HepG2 (cell line): ENCODE measurements around the gene XRCC3. TPM values are rescaled to one million over a fixed set of nuclear protein-coding genes. Genes with fewer than 3 reads are reported as not detected.

Source experiments
- ATAC-seq: fragments of 200-7000 bp; cut with Tn5 transposase; 3 replicates; pipeline ENCODE4 v1.9.1; 2020; ENCODE audit warnings: mild to moderate bottlenecking, moderate library complexity
- BruUV-seq: library from RNA; stranded (reverse); fragments of 400-500 nt; replicated peaks from 2 replicates; lab custom pipeline; 2021; lab: Mats Ljungman, UMichigan
- CTCF ChIA-PET: fragments of 300-600 bp; formaldehyde crosslinking; extraction: SDS; loops from one replicate; lab custom pipeline; 2021; ENCODE audit warnings: low total read pairs, inconsistent platforms, low intra/inter-chr PET ratio; lab: Yijun Ruan, JAX
- POLR2A ChIA-PET: fragments of 350-600 bp; sonication (Branson Sonifier 250); formaldehyde crosslinking; loops from one replicate; lab custom pipeline; 2020; ENCODE audit warnings: antibody characterized with exemption, inconsistent platforms; lab: Yijun Ruan, JAX
- DNase-seq: peaks from one replicate; pipeline ENCODE4 v3.0.0-alpha.2; 2015; ENCODE audit warnings: low spot score
- FAIRE-seq: peaks from 3 replicates; lab custom pipeline; 2011; peaks lifted over from hg19 to GRCh38; lab: Jason Lieb, UNC
- H2AFZ ChIP-seq: one replicate; pipeline ENCODE4 v1.6.1; 2011; ENCODE audit warnings: low read length, inconsistent platforms
- H3K27ac ChIP-seq: fragments of 300-600 bp; 3 replicates; pipeline ENCODE4 v1.8.0; 2011; ENCODE audit warnings: mixed run types, mild to moderate bottlenecking, mixed read lengths, low read length, inconsistent platforms; ENCODE audit not compliant: insufficient read depth; ENCODE audit errors: extremely low read length
- H3K27me3 ChIP-seq, 2 experiments: fragments of 200-600 bp in 1 of 2; 2 replicates in 1 of 2; 3 replicates in 1 of 2; pipeline versions ENCODE4 v1.6.0 to v1.8.0; 2011; ENCODE audit warnings: low read length in 2 of 2, mild to moderate bottlenecking in 2 of 2, moderate library complexity in 2 of 2, inconsistent platforms in 1 of 2; ENCODE audit not compliant: insufficient read depth in 2 of 2, control insufficient read depth in 1 of 2
- H3K36me3 ChIP-seq, 2 experiments: fragments of 200-600 bp in 1 of 2; replicated peaks in 1 of 2; 2 replicates in 1 of 2; 3 replicates in 1 of 2; pipeline versions ENCODE4 v1.5.1 to v1.8.0; 2011; ENCODE audit warnings: low read length in 2 of 2, inconsistent platforms in 1 of 2; ENCODE audit not compliant: insufficient read depth in 2 of 2, control insufficient read depth in 1 of 2
- H3K4me1 ChIP-seq: 2 replicates; pipeline ENCODE4 v1.5.1; 2012; ENCODE audit warnings: low read length, inconsistent platforms; ENCODE audit not compliant: insufficient read depth
- H3K4me2 ChIP-seq: 2 replicates; pipeline ENCODE4 v1.6.0; 2011; ENCODE audit warnings: low read depth, low read length, inconsistent platforms
- H3K4me3 ChIP-seq, 3 experiments: fragments of 200-600 bp in 1 of 3; sonication (generic), shearing (Covaris generic) in 1 of 3; replicated peaks in 1 of 3; 2 replicates each; pipeline ENCODE4 v1.5.1; 2011 to 2016; ENCODE audit warnings: low read length in 3 of 3, inconsistent platforms in 2 of 3, low read depth in 2 of 3, mild to moderate bottlenecking in 2 of 3, control low read depth in 1 of 3, mixed read lengths in 1 of 3; ENCODE audit not compliant: insufficient read depth in 1 of 3
- H3K79me2 ChIP-seq: one replicate; pipeline ENCODE4 v1.6.1; 2011; ENCODE audit warnings: low read length, inconsistent platforms; ENCODE audit not compliant: insufficient read depth
- H3K9ac ChIP-seq: 2 replicates; pipeline ENCODE4 v1.6.0; 2011; ENCODE audit warnings: mild to moderate bottlenecking, low read depth, low read length, inconsistent platforms; ENCODE audit not compliant: insufficient read depth
- H3K9me3 ChIP-seq: 2 replicates; pipeline ENCODE4 v1.5.1; 2012; ENCODE audit warnings: mild to moderate bottlenecking, low read length
- H4K20me1 ChIP-seq: 2 replicates; pipeline ENCODE4 v1.6.0; 2011; ENCODE audit warnings: inconsistent platforms, mild to moderate bottlenecking, low read length, moderate library complexity; ENCODE audit not compliant: insufficient read depth
- CCAR2 ChIP-seq: fragments of 200-400 bp; formaldehyde crosslinking; optimal IDR thresholded peaks from 2 replicates; pipeline ENCODE3; 2018; ENCODE audit warnings: low read depth, mild to moderate bottlenecking, low read length, moderate library complexity
- DR1 ChIP-seq: sonication (generic); formaldehyde crosslinking; IDR thresholded peaks from 2 replicates; pipeline ENCODE4 v1.8.0; 2021; ENCODE audit warnings: mild to moderate bottlenecking, missing genetic modification reagents, inconsistent platforms
- FOSL2 ChIP-seq: sonication (generic); formaldehyde crosslinking; IDR thresholded peaks from 2 replicates; pipeline ENCODE4 v1.4.0; 2020; ENCODE audit warnings: missing genetic modification reagents
- FOXC1 ChIP-seq: sonication (generic); formaldehyde crosslinking; IDR thresholded peaks from 2 replicates; pipeline ENCODE4 v1.8.0; 2022; ENCODE audit warnings: mild to moderate bottlenecking, missing genetic modification reagents, borderline replicate concordance
- FUBP1 ChIP-seq: sonication (generic); formaldehyde crosslinking; IDR thresholded peaks from 2 replicates; pipeline ENCODE4 v1.5.1; 2020; ENCODE audit warnings: missing genetic modification reagents, mild to moderate bottlenecking, borderline replicate concordance
- HDAC6 ChIP-seq: fragments of 200-600 bp; sonication (generic); IDR thresholded peaks from 2 replicates; pipeline ENCODE4 v1.7.0; 2017; ENCODE audit warnings: mild to moderate bottlenecking, antibody characterized with exemption, low read length, low read depth
- HMG20A ChIP-seq: IDR thresholded peaks from 2 replicates; pipeline ENCODE4 v1.6.1; 2016; ENCODE audit warnings: borderline replicate concordance
- MTERF4 ChIP-seq: sonication (generic); formaldehyde crosslinking; IDR thresholded peaks from 2 replicates; pipeline ENCODE4 v1.8.0; 2023; ENCODE audit warnings: mild to moderate bottlenecking, missing genetic modification reagents
- SCMH1 ChIP-seq: sonication (generic); formaldehyde crosslinking; IDR thresholded peaks from 2 replicates; pipeline ENCODE4 v1.9.0; 2021; ENCODE audit warnings: missing genetic modification reagents, mild to moderate bottlenecking, borderline replicate concordance
- THAP11 ChIP-seq: IDR thresholded peaks from 2 replicates; pipeline ENCODE4 v1.6.1; 2016; ENCODE audit warnings: missing biosample characterization, missing genetic modification reagents
- ZFP36L2 ChIP-seq: sonication (generic); formaldehyde crosslinking; IDR thresholded peaks from 2 replicates; pipeline ENCODE4 v1.4.0; 2020; ENCODE audit warnings: missing genetic modification reagents
- ZNF3 ChIP-seq: IDR thresholded peaks from 2 replicates; pipeline ENCODE4 v1.7.0; 2017; ENCODE audit warnings: inconsistent platforms
- ZNF768 ChIP-seq: sonication (generic); formaldehyde crosslinking; IDR thresholded peaks from 2 replicates; pipeline ENCODE4 v1.4.0; 2020; ENCODE audit warnings: missing genetic modification reagents
- ZNF773 ChIP-seq: sonication (generic); formaldehyde crosslinking; IDR thresholded peaks from 2 replicates; pipeline ENCODE4 v1.4.0; 2020; ENCODE audit warnings: missing genetic modification reagents, borderline replicate concordance
- WGBS: methylation state at CpG from one replicate; pipeline ENCODE4 v1.1.6; 2017; ENCODE audit warnings: low lambda C conversion rate; 5-methylcytosine and 5-hydroxymethylcytosine counted together
- in situ Hi-C: cut with HindIII; loops from 2 replicates; pipeline ENCODE4 v1.10.0; 2017; ENCODE audit warnings: low pct_unique_long_range_greater_than_20kb; ENCODE audit not compliant: extremely low pct_ligation_motif_present
- intact Hi-C: fragments of 100-400 bp; cut with micrococcal nuclease; formaldehyde crosslinking; loops from one replicate; pipeline ENCODE4 v1.10.0; 2022; ENCODE audit not compliant: unreplicated experiment
- polyA plus RNA-seq, 8 experiments: library from polyadenylated mRNA; depleted of rRNA in 3 of 8; stranded (reverse) in 7 of 8; unstranded in 1 of 8; fragments of >200 nt; fragmentation: Illumina TruSeq in 4 of 8; extraction: Trizol in 4 of 8; gene quantifications; 2 replicates each; pipeline versions ENCODE4 v1.2.1 to v1.2.3, GENCODE V29; 2011 to 2016; ENCODE audit warnings: low read depth in 4 of 8, missing spikeins in 1 of 8, mixed read lengths in 1 of 8; ENCODE audit not compliant: insufficient read depth in 1 of 8
- total RNA-seq, 5 experiments: library from RNA; depleted of rRNA; stranded (reverse); fragments of >200 nt; fragmentation: Illumina TruSeq; extraction: Trizol; gene quantifications; 2 replicates each; pipeline ENCODE4 v1.2.3, GENCODE V29; 2016; ENCODE audit warnings: low read depth in 1 of 5
- TF ChIP-seq, protein P1 (sequence below): sonication (generic); formaldehyde crosslinking; IDR thresholded peaks from 2 replicates; pipeline ENCODE4 v1.4.0; 2020; ENCODE audit warnings: mild to moderate bottlenecking, low read depth, missing genetic modification reagents

The XRCC3 gene
- total and polyA plus RNA-seq, 2 of the 13 experiments (the other 11 are each of a cell fraction or from before 2014, with no cell fraction given): 5.4 to 25.8 TPM

DNA sequence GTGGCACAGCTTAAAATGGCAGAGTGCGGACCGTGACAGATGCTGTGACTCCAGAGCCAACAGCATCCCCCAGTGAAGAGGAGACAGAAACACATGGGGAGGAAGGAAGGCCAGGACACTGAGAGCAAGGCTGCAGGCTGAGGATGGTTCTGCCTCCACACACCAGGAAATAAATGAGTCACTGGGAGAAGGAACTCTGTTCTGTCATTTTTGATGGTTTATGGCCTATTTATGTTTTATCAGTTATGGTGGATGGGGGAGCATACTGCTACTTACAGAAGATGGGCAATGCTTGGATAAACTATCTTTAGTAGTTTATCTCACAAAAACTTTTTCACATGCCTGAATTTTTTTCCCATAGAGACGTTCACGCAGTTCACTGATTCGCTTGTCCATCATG is 34.2 kb upstream of the XRCC3 start:
- Histone ChIP-seq H3K4me3 (no peak overlapping the region), H4K20me1 (no peaks in the 10 kb centered on the region), H2AFZ (no peak overlapping the region), H3K9ac (no peak overlapping the region), H3K4me2 (no peak overlapping the region), H3K79me2 (no peaks in the 10 kb centered on the region), H3K4me1 (peaks cover 16% of the 10 kb centered on the region), H3K9me3 (no peaks in the 10 kb centered on the region), H3K36me3 (peaks cover 6 to 26% of the 10 kb centered on the region in 2 experiments; a peak in 4 of 5 replicates), H3K27ac (no peak overlapping the region), H3K27me3 (no peaks in the 10 kb centered on the region)
- intact Hi-C loops (no loop called here), in situ Hi-C loops (no loop called here)
- WGBS: 97% methylated on average over 5 of the region's 5 CpGs
- no peak for TF ChIP-seq FOSL2 (CRISPR knock-in tag)
- no peak for TF ChIP-seq FUBP1
- TF ChIP-seq DR1: no peak
- TF ChIP-seq ZFP36L2 (CRISPR knock-in tag): no peak
- TF ChIP-seq SCMH1 (CRISPR knock-in tag): no peak
- no peak for TF ChIP-seq HDAC6
- no peak for TF ChIP-seq ZNF773
- TF ChIP-seq, protein P1, sequence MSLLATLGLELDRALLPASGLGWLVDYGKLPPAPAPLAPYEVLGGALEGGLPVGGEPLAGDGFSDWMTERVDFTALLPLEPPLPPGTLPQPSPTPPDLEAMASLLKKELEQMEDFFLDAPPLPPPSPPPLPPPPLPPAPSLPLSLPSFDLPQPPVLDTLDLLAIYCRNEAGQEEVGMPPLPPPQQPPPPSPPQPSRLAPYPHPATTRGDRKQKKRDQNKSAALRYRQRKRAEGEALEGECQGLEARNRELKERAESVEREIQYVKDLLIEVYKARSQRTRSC (CRISPR knock-in tag): no peak
- no peak for TF ChIP-seq ZNF3 (CRISPR knock-in tag)
- no peak for TF ChIP-seq HMG20A (CRISPR knock-in tag)
- TF ChIP-seq ZNF768 (CRISPR knock-in tag): no peak
- TF ChIP-seq CCAR2: no peak
- TF ChIP-seq FOXC1 (CRISPR knock-in tag): no peak
- TF ChIP-seq THAP11 (CRISPR knock-in tag): no peak
- no peak for TF ChIP-seq MTERF4 (CRISPR knock-in tag)
- BruUV-seq: no TSS peak
- CTCF ChIA-PET: no interaction called here
- FAIRE-seq (no peak), DNase-seq (no peak), ATAC-seq (no peak)
- POLR2A ChIA-PET: no interaction called here
